ENCODE data around the gene IGHMBP2.

IGHMBP2 gene

GRCh38 chr11:68963779-68964178 lies 60.1 kb downstream of the IGHMBP2 start:
- H3F3A ChIP-seq (ENCODE audit: insufficient read depth): no peaks in the 10 kb centered on the region
- H3K4me3 ChIP-seq (ENCODE audit: insufficient read depth, low read length, poor library complexity, severe bottlenecking): no peak overlapping the region
- H3K79me2 ChIP-seq (ENCODE audit: insufficient read depth, low read length): no peaks in the 10 kb centered on the region
- H3K9me2 ChIP-seq (replicated peaks; ENCODE audit: insufficient read depth, low read length): no peaks in the 10 kb centered on the region
- H4K20me1 ChIP-seq (ENCODE audit: low read depth, low read length): no peaks in the 10 kb centered on the region
- no peaks in the 10 kb centered on the region for H3K27me3 ChIP-seq (ENCODE audit: low read length)
- no peak overlapping the region for H2AFZ ChIP-seq (ENCODE audit: low read depth, low read length, severe bottlenecking)
- no peak overlapping the region for H3K9ac ChIP-seq (ENCODE audit: low read length)
- H3K9me3 ChIP-seq (ENCODE audit: insufficient read depth, low read length): no peaks in the 10 kb centered on the region
- no peak for TF ChIP-seq CTCF (IDR thresholded peaks at IDR 0.05; ENCODE audit: insufficient read depth, low read length, poor library complexity, severe bottlenecking)
- no peak for TF ChIP-seq EZH2phosphoT487 (conservative IDR thresholded peaks at IDR 0.05; ENCODE audit: low read length)
- no peak overlapping the region for H3K4me2 ChIP-seq (ENCODE audit: low read depth, low read length, poor library complexity, severe bottlenecking)
- H3K36me3 ChIP-seq (ENCODE audit: low read length): no peaks in the 10 kb centered on the region
- H3K27ac ChIP-seq (ENCODE audit: low read depth, low read length): no peak overlapping the region

- H3K27ac ChIP-seq (ENCODE audit: low read depth, low read length): no peak overlapping the region
- H4K20me1 ChIP-seq (ENCODE audit: low read depth, low read length): no peaks in the 10 kb centered on the region
- no peaks in the 10 kb centered on the region for H3K79me2 ChIP-seq (ENCODE audit: insufficient read depth, low read length)
- H3K27me3 ChIP-seq (ENCODE audit: low read length): no peaks in the 10 kb centered on the region
- H3K9ac ChIP-seq (ENCODE audit: low read length): no peak overlapping the region
- no peak overlapping the region for H2AFZ ChIP-seq (ENCODE audit: low read depth, low read length, severe bottlenecking)
- no peaks in the 10 kb centered on the region for H3K9me2 ChIP-seq (replicated peaks; ENCODE audit: insufficient read depth, low read length)
- H3K9me3 ChIP-seq (ENCODE audit: insufficient read depth, low read length): no peaks in the 10 kb centered on the region
- H3K4me2 ChIP-seq (ENCODE audit: low read depth, low read length, poor library complexity, severe bottlenecking): no peak overlapping the region
- no peak overlapping the region for H3K4me3 ChIP-seq (ENCODE audit: insufficient read depth, low read length, poor library complexity, severe bottlenecking)
- TF ChIP-seq EZH2phosphoT487 (conservative IDR thresholded peaks at IDR 0.05; ENCODE audit: low read length) (no peak), CTCF (IDR thresholded peaks at IDR 0.05; ENCODE audit: insufficient read depth, low read length, poor library complexity, severe bottlenecking) (no peak)
- no peaks in the 10 kb centered on the region for H3F3A ChIP-seq (ENCODE audit: insufficient read depth)
- H3K36me3 ChIP-seq (ENCODE audit: low read length): no peaks in the 10 kb centered on the region
Measured at GRCh38 chr11:68965901-68966853, 62.5 kb downstream of the IGHMBP2 start.

- Histone ChIP-seq H3K36me3 (ENCODE audit: low read length) (no peaks in the 10 kb centered on the region), H3F3A (ENCODE audit: insufficient read depth) (no peaks in the 10 kb centered on the region), H3K27ac (ENCODE audit: low read depth, low read length) (no peak overlapping the region), H3K4me2 (ENCODE audit: low read depth, low read length, poor library complexity, severe bottlenecking) (no peak overlapping the region), H3K4me3 (ENCODE audit: insufficient read depth, low read length, poor library complexity, severe bottlenecking) (no peak overlapping the region), H2AFZ (ENCODE audit: low read depth, low read length, severe bottlenecking) (no peak overlapping the region), H3K9me3 (ENCODE audit: insufficient read depth, low read length) (no peaks in the 10 kb centered on the region), H3K79me2 (ENCODE audit: insufficient read depth, low read length) (no peaks in the 10 kb centered on the region), H3K9me2 (replicated peaks; ENCODE audit: insufficient read depth, low read length) (no peaks in the 10 kb centered on the region), H3K27me3 (ENCODE audit: low read length) (no peaks in the 10 kb centered on the region), H4K20me1 (ENCODE audit: low read depth, low read length) (no peaks in the 10 kb centered on the region), H3K9ac (ENCODE audit: low read length) (no peak overlapping the region)
- TF ChIP-seq CTCF (IDR thresholded peaks at IDR 0.05; ENCODE audit: insufficient read depth, low read length, poor library complexity, severe bottlenecking) (no peak), EZH2phosphoT487 (conservative IDR thresholded peaks at IDR 0.05; ENCODE audit: low read length) (no peak)
Measured at GRCh38 chr11:68966894-68967780, 63.4 kb downstream of the IGHMBP2 start.

Data from SU-DHL-6 (cell line).